Activated T-cell treated with anti-CD3 and anti-CD28 coated beads, Interleukin-2, amount 50 U/mL, for 72 hours (primary cell): ENCODE results near the gene GRID2IP. TPM values are rescaled to one million over a fixed set of nuclear protein-coding genes. Genes with fewer than 3 reads are reported as not detected.

Experiments
- ATAC-seq, 2 donors: fragments of 150-1000 bp; cut with Tn5 transposase; replicated peaks in 1 of 2; 2 replicates each; pipeline ENCODE4 v1.10.0; 2021; ENCODE audit warnings: moderate library complexity in 2 of 2, mild to moderate bottlenecking in 1 of 2
- DNase-seq, 2 donors: peaks; one replicate each; pipeline ENCODE4 v3.0.0; 2021 to 2022; ENCODE audit warnings: mixed read lengths in 1 of 2
- H3K27ac Mint-ChIP-seq: one replicate; pipeline ENCODE4 v1.8.0; 2022; ENCODE audit warnings: mild to moderate bottlenecking, moderate library complexity, mixed read lengths
- H3K27me3 Mint-ChIP-seq: one replicate; pipeline ENCODE4 v1.8.0; 2022; ENCODE audit warnings: low read depth, mixed read lengths
- H3K36me3 Mint-ChIP-seq, 2 donors: one replicate each; pipeline ENCODE4 v1.8.0; 2022; ENCODE audit warnings: mixed read lengths in 2 of 2, mild to moderate bottlenecking in 1 of 2; ENCODE audit not compliant: insufficient read depth in 2 of 2
- H3K4me1 Mint-ChIP-seq: one replicate; pipeline ENCODE4 v1.8.0; 2022; ENCODE audit warnings: low read depth, mixed read lengths
- H3K4me3 Mint-ChIP-seq, 2 donors: one replicate each; pipeline ENCODE4 v1.8.0; 2022; ENCODE audit warnings: mild to moderate bottlenecking in 2 of 2, mixed read lengths in 2 of 2, moderate library complexity in 2 of 2
- H3K9me3 Mint-ChIP-seq, 2 donors: one replicate each; pipeline ENCODE4 v1.8.0; 2022; ENCODE audit warnings: mixed read lengths in 2 of 2
- total RNA-seq, 2 donors: library from RNA; stranded (reverse); gene quantifications; one replicate each; pipeline ENCODE4 v1.2.3, GENCODE V29; 2022

Gene GRID2IP
- total RNA-seq, 2 donors from 2014 or later: 0.28 to 0.29 TPM

GRCh38 chr7:6547400-6547799 is 3.9 kb downstream of the GRID2IP start:
- DNase-seq (no peak), ATAC-seq (no peak)
- Mint-ChIP-seq H3K9me3 (no peaks in the 10 kb centered on the region), H3K27ac (no peak overlapping the region), H3K27me3 (no peaks in the 10 kb centered on the region), H3K36me3 (no peaks in the 10 kb centered on the region), H3K4me3 (no peak overlapping the region), H3K4me1 (peaks cover 22% of the 10 kb centered on the region)

DNA sequence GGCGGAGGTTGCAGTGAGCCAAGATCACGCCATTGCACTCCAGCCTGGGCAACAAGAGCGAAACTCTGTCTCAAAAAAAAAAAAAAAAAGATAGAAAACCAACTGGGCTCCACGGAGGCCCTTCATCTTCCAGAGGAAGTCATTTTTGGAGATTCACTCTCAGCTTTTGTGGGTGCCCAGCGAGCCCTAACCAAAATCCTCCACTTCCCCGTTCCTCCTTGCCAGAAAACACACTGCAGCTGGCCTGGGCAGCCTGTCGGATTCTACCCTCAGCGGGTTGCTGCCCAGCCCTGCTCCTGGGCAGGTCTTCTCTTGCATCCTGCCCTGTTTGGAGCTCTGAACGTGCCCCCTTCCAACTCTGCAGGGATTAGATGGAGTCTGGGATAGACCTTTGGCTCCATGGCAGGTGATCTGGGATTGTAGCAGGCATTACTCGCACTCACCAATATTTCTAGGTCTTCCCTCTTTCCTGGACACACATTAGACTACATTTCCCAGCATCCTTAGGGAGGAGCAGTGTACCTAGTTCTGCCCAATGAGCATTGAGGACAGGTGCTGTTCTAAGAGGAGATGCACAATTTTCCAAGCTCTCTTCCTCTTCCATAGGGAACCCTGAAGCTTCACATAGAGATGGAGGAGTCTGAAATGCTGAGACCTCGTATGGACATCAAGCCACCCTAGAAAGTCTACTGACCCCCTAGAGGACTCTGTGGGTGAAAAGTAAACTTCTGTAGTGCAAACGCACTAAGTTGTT is 4.6 kb downstream of the GRID2IP start:
- Mint-ChIP-seq H3K9me3 (no peaks in the 10 kb centered on the region), H3K4me3 (no peak overlapping the region), H3K27me3 (no peaks in the 10 kb centered on the region), H3K27ac (no peak overlapping the region), H3K36me3 (no peaks in the 10 kb centered on the region), H3K4me1 (peaks cover 22% of the 10 kb centered on the region)
- ATAC-seq (no peak), DNase-seq (no peak)

DNA sequence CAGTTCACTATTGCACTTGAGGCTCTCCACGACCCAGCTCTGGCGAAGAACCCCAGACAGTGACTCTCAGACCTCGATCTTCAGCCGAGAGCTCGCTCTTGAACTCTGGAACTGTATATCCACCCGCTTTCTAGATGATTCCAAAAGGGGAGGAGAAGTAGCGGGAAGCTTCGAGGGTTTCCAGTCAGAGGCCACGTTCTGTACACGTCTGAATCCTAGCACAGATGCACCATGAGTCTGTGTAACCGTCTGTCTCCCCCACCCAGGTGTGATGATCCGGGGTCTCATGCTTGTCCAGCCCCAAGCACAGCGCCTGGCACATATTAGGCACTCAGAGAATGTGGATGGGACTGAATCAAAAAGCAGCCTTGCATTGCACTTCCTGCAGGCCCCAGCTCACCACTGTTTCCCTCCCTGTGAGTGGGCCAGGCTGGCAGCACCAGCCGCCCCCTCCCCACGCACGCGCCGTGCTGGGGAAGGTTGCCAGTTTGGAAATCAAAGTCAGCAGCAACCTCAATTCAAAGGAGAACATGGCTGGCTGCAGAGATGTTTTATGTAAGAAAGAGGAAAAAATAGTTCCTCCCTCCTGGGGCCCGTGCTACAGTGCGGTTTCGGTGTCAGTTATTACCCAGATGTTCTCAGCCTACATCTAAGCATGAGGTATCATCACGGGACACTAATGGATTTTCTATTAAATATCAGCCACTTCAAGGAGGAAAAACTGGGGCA is 5.7 kb downstream of the GRID2IP start:
- no peak overlapping the region for H3K27ac Mint-ChIP-seq
- H3K9me3 Mint-ChIP-seq: no peaks in the 10 kb centered on the region
- ATAC-seq (peak in 1 of 2 donors; percentile 22), DNase-seq (no peak)
- no peaks in the 10 kb centered on the region for H3K27me3 Mint-ChIP-seq
- peaks cover 22% of the 10 kb centered on the region for H3K4me1 Mint-ChIP-seq
- H3K4me3 Mint-ChIP-seq: no peak overlapping the region
- no peaks in the 10 kb centered on the region for H3K36me3 Mint-ChIP-seq

- DNase-seq (no peak), ATAC-seq (no peak)
- Mint-ChIP-seq H3K4me1 (peaks cover 22% of the 10 kb centered on the region), H3K27ac (no peak overlapping the region), H3K4me3 (no peak overlapping the region), H3K36me3 (no peaks in the 10 kb centered on the region), H3K9me3 (no peaks in the 10 kb centered on the region), H3K27me3 (peaks cover 14% of the 10 kb centered on the region)
Observed at GRCh38 chr7:6542368-6542767, 8.9 kb downstream of the GRID2IP start.

- Mint-ChIP-seq H3K36me3 (no peaks in the 10 kb centered on the region), H3K4me1 (peaks cover 8% of the 10 kb centered on the region), H3K27me3 (peaks cover 18% of the 10 kb centered on the region), H3K4me3 (peak overlapping the region in 1 of 2 donors; percentile 36), H3K27ac (no peak overlapping the region), H3K9me3 (no peaks in the 10 kb centered on the region)
- peak; percentile 41 to 43 for ATAC-seq
- no peak for DNase-seq
Observed at GRCh38 chr7:6536262-6537260, 14.7 kb downstream of the GRID2IP start.

GRCh38 chr7:6533893-6534495 is 17.3 kb downstream of the GRID2IP start:
- no peak overlapping the region for H3K27ac Mint-ChIP-seq
- no peaks in the 10 kb centered on the region for H3K36me3 Mint-ChIP-seq
- peak; percentile 32 to 58 for DNase-seq
- peak in 1 of 2 donors; percentile 53 for ATAC-seq
- peak overlapping the region; percentile 19 to 46 for H3K4me3 Mint-ChIP-seq
- peaks cover 38% of the 10 kb centered on the region for H3K27me3 Mint-ChIP-seq
- peaks cover 8% of the 10 kb centered on the region for H3K4me1 Mint-ChIP-seq
- no peaks in the 10 kb centered on the region for H3K9me3 Mint-ChIP-seq

DNA sequence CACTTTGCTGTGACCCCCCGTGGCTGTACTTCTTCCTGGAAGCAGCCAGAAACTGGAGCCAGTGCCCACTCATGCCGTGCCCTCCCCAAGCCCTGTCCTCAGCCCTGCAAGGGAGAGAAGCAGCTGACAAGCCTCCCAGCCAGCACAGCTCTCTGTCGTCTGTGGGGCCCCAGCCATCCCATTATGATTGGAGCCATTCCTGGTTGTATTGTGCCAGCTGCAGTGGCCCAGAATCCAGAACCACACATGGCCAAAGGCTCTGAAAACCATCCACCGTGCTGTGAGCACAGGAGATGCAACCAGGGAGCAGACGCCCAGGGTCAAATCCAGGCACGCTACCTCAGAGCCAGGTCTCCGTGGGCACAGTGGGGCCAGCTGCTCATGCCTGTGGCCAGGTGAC is 18.7 kb downstream of the GRID2IP start:
- no peak for DNase-seq
- H3K27me3 Mint-ChIP-seq: peaks cover 32% of the 10 kb centered on the region
- H3K27ac Mint-ChIP-seq: no peak overlapping the region
- H3K4me1 Mint-ChIP-seq: peaks cover 8% of the 10 kb centered on the region
- no peaks in the 10 kb centered on the region for H3K9me3 Mint-ChIP-seq
- no peaks in the 10 kb centered on the region for H3K36me3 Mint-ChIP-seq
- ATAC-seq: no peak
- H3K4me3 Mint-ChIP-seq: peak overlapping the region in 1 of 2 donors; percentile 37

GRCh38 chr7:6531492-6532279 is 19.6 kb downstream of the GRID2IP start:
- Mint-ChIP-seq H3K27ac (no peak overlapping the region), H3K27me3 (peaks cover 39% of the 10 kb centered on the region), H3K4me1 (peaks cover 15% of the 10 kb centered on the region), H3K36me3 (no peaks in the 10 kb centered on the region), H3K4me3 (peak overlapping the region; percentile 74 to 84), H3K9me3 (no peaks in the 10 kb centered on the region)
- ATAC-seq (no peak), DNase-seq (no peak)

- DNase-seq: peak; percentile 68 to 73
- peaks cover 39% of the 10 kb centered on the region for H3K27me3 Mint-ChIP-seq
- ATAC-seq: peak; percentile 77 to 82
- no peaks in the 10 kb centered on the region for H3K9me3 Mint-ChIP-seq
- peaks cover 19% of the 10 kb centered on the region for H3K4me1 Mint-ChIP-seq
- H3K36me3 Mint-ChIP-seq: no peaks in the 10 kb centered on the region
- peak overlapping the region; percentile 74 to 84 for H3K4me3 Mint-ChIP-seq
- no peak overlapping the region for H3K27ac Mint-ChIP-seq
Observed at GRCh38 chr7:6530626-6531491, 20.4 kb downstream of the GRID2IP start.

GRCh38 chr7:6529643-6530042 is 21.6 kb downstream of the GRID2IP start:
- peak overlapping the region; percentile 43 to 84 for H3K4me3 Mint-ChIP-seq
- no peak for DNase-seq
- H3K27me3 Mint-ChIP-seq: peaks cover 39% of the 10 kb centered on the region
- no peak for ATAC-seq
- no peaks in the 10 kb centered on the region for H3K9me3 Mint-ChIP-seq
- peaks cover 20% of the 10 kb centered on the region for H3K4me1 Mint-ChIP-seq
- H3K36me3 Mint-ChIP-seq: no peaks in the 10 kb centered on the region
- no peak overlapping the region for H3K27ac Mint-ChIP-seq

DNA sequence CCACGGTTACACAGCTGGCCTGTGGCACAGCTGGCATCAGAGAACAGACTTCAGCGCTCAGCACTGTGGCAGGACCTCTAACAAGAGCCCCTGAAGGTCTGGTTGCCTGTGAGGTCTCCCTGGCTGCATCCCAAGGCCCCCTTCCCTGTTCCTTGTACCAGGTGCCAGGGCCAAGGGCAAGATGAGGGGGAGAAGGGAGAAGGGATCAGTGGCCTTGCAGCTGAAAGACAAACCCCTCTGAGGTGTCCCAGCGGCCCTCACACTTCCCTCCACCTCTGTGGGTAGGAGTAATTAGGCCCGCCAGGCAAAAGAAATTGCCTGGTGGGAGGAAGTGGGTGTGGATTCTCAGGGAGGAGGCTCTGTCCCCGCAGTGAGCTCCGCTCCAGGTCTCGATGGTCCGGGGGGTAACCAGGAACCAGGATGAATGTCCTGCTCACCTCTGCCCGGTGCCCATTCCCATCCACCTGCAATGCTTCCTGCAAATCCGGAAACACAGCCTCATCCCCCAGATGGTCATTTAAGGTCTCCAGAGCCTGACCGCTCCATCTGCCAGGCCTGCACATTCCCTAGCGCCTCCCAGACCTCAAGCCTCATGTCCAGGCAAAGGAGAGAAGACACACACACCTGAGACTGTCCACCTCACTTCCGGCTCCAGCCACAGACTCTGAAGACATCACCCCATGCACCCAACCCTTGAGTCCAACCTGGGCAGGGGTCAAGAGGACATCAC is 22.7 kb downstream of the GRID2IP start:
- peaks cover 39% of the 10 kb centered on the region for H3K27me3 Mint-ChIP-seq
- no peaks in the 10 kb centered on the region for H3K9me3 Mint-ChIP-seq
- DNase-seq (no peak), ATAC-seq (no peak)
- H3K4me3 Mint-ChIP-seq: no peak overlapping the region
- peaks cover 12% of the 10 kb centered on the region for H3K4me1 Mint-ChIP-seq
- H3K27ac Mint-ChIP-seq: no peak overlapping the region
- H3K36me3 Mint-ChIP-seq: no peaks in the 10 kb centered on the region
